Fibroblast of lung (primary cell): ENCODE results near the gene NKPD1. TPM values are rescaled to one million over a fixed set of nuclear protein-coding genes. Genes with fewer than 3 reads are reported as not detected.

Experiments used
- DNase-seq, 2 donors: peaks; one replicate each; pipeline versions ENCODE4 v3.0.0 to v3.0.0-alpha.2; 2010; ENCODE audit warnings: low read depth in 2 of 2
- H2AFZ ChIP-seq: 2 replicates; pipeline ENCODE4 v1.5.1; 2012; ENCODE audit warnings: low read length, control low read depth, inconsistent platforms
- H3K27ac ChIP-seq: 2 replicates; pipeline ENCODE4 v1.5.1; 2011; ENCODE audit warnings: low read length, control low read depth; ENCODE audit not compliant: insufficient read depth
- H3K27me3 ChIP-seq: 2 replicates; pipeline ENCODE4 v1.5.1; 2011; ENCODE audit warnings: mild to moderate bottlenecking, low read length; ENCODE audit not compliant: control insufficient read depth, insufficient read depth
- H3K36me3 ChIP-seq: 2 replicates; pipeline ENCODE4 v1.5.1; 2011; ENCODE audit warnings: low read length; ENCODE audit not compliant: control insufficient read depth, insufficient read depth
- H3K4me1 ChIP-seq: 2 replicates; pipeline ENCODE4 v1.5.1; 2011; ENCODE audit warnings: low read length; ENCODE audit not compliant: control insufficient read depth, insufficient read depth; ENCODE audit errors: extremely low read depth
- H3K4me2 ChIP-seq: 2 replicates; pipeline ENCODE4 v1.5.1; 2011; ENCODE audit warnings: low read length, control low read depth; ENCODE audit not compliant: insufficient read depth; ENCODE audit errors: extremely low read depth
- H3K4me3 ChIP-seq, 4 experiments: fragments of 200-600 bp in 1 of 4; sonication (generic) in 1 of 4; replicated peaks in 1 of 4; 2 replicates each; pipeline ENCODE4 v1.5.1; 2011 to 2016; ENCODE audit warnings: low read length in 4 of 4, low read depth in 3 of 4, mild to moderate bottlenecking in 3 of 4, control low read depth in 2 of 4, inconsistent platforms in 1 of 4, mixed read lengths in 1 of 4; ENCODE audit not compliant: insufficient read depth in 1 of 4; ENCODE audit errors: control extremely low read depth in 1 of 4
- H3K79me2 ChIP-seq: 2 replicates; pipeline ENCODE4 v1.5.1; 2012; ENCODE audit warnings: mild to moderate bottlenecking, low read length, inconsistent platforms; ENCODE audit not compliant: control insufficient read depth, insufficient read depth
- H3K9ac ChIP-seq: 2 replicates; pipeline ENCODE4 v1.5.1; 2011; ENCODE audit warnings: mild to moderate bottlenecking, low read length, control low read depth; ENCODE audit not compliant: insufficient read depth
- H3K9me3 ChIP-seq: 2 replicates; pipeline ENCODE4 v1.5.1; 2012; ENCODE audit warnings: low read depth, low read length; ENCODE audit not compliant: control insufficient read depth, insufficient read depth
- H4K20me1 ChIP-seq: 2 replicates; pipeline ENCODE4 v1.5.1; 2011; ENCODE audit warnings: low read length; ENCODE audit not compliant: control insufficient read depth, insufficient read depth; ENCODE audit errors: extremely low read depth
- CTCF ChIP-seq, 2 donors: IDR thresholded peaks in 1 of 2; conservative IDR thresholded peaks in 1 of 2; 1 replicate in 1 of 2; 2 replicates in 1 of 2; pipeline ENCODE4 v1.5.1; 2011 to 2012; ENCODE audit warnings: low read length in 2 of 2, control low read depth in 1 of 2, inconsistent platforms in 1 of 2, low read depth in 1 of 2, mild to moderate bottlenecking in 1 of 2
- EZH2 ChIP-seq: IDR thresholded peaks from 2 replicates; pipeline ENCODE4 v1.5.1; 2012; ENCODE audit warnings: low read length, control low read depth, mild to moderate bottlenecking; ENCODE audit errors: missing control alignments
- polyA plus RNA-seq, 2 donors: library from polyadenylated mRNA; depleted of rRNA in 1 of 2; stranded (reverse) in 1 of 2; unstranded in 1 of 2; fragments of >200 nt; gene quantifications; 2 replicates each; pipeline ENCODE4 v1.2.1, GENCODE V29; 2011 to 2012; ENCODE audit warnings: missing spikeins in 1 of 2
- total RNA-seq: library from RNA; depleted of rRNA; stranded (reverse); fragments of >200 nt; gene quantifications from 2 replicates; pipeline ENCODE4 v1.2.1, GENCODE V29; 2014

The NKPD1 gene
- total and polyA plus RNA-seq, 2 donors (not counting 1 experiment from before 2014, with no cell fraction given), result 0.17 TPM; not detected in 1

- Histone ChIP-seq H4K20me1 (no peaks in the 10 kb centered on the region), H2AFZ (no peak overlapping the region), H3K36me3 (no peaks in the 10 kb centered on the region), H3K9me3 (no peaks in the 10 kb centered on the region), H3K27ac (no peak overlapping the region), H3K79me2 (no peaks in the 10 kb centered on the region), H3K4me3 (no peak overlapping the region), H3K4me2 (no peak overlapping the region), H3K27me3 (no peaks in the 10 kb centered on the region), H3K4me1 (peaks cover 2% of the 10 kb centered on the region), H3K9ac (no peak overlapping the region)
- DNase-seq, result no peak
- TF ChIP-seq CTCF (conservative IDR thresholded peaks at IDR 0.05 in 1 of 2, IDR thresholded peaks at IDR 0.05 in 1 of 2; ENCODE audit: low read depth in 1 of 2, low read length in 2 of 2), result no peak
- no peak for TF ChIP-seq EZH2
Measured at GRCh38 chr19:45191375-45191774, 30.6 kb upstream of the NKPD1 start.

DNA sequence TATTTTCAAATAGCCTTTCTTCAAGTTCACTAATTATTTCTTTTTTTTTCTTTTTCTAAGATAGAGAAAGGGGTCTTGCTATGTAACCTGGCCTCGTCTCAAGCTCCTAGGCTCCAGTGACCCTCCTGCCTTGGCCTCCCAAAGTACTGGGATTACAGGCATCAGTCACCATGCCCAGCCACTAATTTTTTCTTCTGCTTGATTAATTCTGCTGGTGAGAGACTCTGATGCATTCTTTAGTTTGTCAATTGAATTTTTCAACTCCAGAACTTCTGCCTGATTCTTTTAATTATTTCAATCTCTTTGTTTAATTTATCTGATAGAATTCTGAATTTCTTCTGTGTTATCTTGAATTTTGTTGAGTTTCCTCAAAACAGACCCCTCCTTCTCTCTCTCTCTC is 29.2 kb upstream of the NKPD1 start:
- Histone ChIP-seq H2AFZ (no peak overlapping the region), H4K20me1 (no peaks in the 10 kb centered on the region), H3K9ac (no peak overlapping the region), H3K4me2 (no peak overlapping the region), H3K4me1 (no peaks in the 10 kb centered on the region), H3K9me3 (no peaks in the 10 kb centered on the region), H3K79me2 (no peaks in the 10 kb centered on the region), H3K27ac (no peak overlapping the region), H3K36me3 (no peaks in the 10 kb centered on the region), H3K27me3 (no peaks in the 10 kb centered on the region), H3K4me3 (no peak overlapping the region)
- TF ChIP-seq EZH2, result no peak
- TF ChIP-seq CTCF (conservative IDR thresholded peaks at IDR 0.05 in 1 of 2, IDR thresholded peaks at IDR 0.05 in 1 of 2; ENCODE audit: low read depth in 1 of 2, low read length in 2 of 2), result no peak
- no peak for DNase-seq

GRCh38 chr19:45187421-45188100 is 26.8 kb upstream of the NKPD1 start:
- Histone ChIP-seq H3K9ac (no peak overlapping the region), H3K36me3 (no peaks in the 10 kb centered on the region), H2AFZ (no peak overlapping the region), H3K9me3 (no peaks in the 10 kb centered on the region), H3K27me3 (no peaks in the 10 kb centered on the region), H3K4me1 (no peaks in the 10 kb centered on the region), H4K20me1 (no peaks in the 10 kb centered on the region), H3K4me3 (no peak overlapping the region), H3K79me2 (no peaks in the 10 kb centered on the region), H3K4me2 (no peak overlapping the region), H3K27ac (no peak overlapping the region)
- TF ChIP-seq CTCF (conservative IDR thresholded peaks at IDR 0.05 in 1 of 2, IDR thresholded peaks at IDR 0.05 in 1 of 2; ENCODE audit: low read depth in 1 of 2, low read length in 2 of 2), result peak; percentile 22 to 44
- TF ChIP-seq EZH2, result no peak
- no peak for DNase-seq
